ENCODE data around the gene NREP.

NREP gene

GRCh38 chr5:111805071-111805470, 48.1 kb upstream of the NREP start:
- DNase-seq (ENCODE audit: low read depth in 1 of 2, low spot score in 1 of 2) = no peak
- H3K27ac ChIP-seq (replicated peaks) = no peak overlapping the region
- TF ChIP-seq SPI1 (IDR thresholded peaks at IDR 0.05; ENCODE audit: borderline replicate concordance, low read depth) (no peak), REST (IDR thresholded peaks at IDR 0.05; ENCODE audit: insufficient replicate concordance, low read depth) (no peak), CTCF (IDR thresholded peaks at IDR 0.05; ENCODE audit: insufficient read depth, low read length) (no peak)

GRCh38 chr5:111800351-111800750, 43.4 kb upstream of the NREP start:
- Histone ChIP-seq H3K4me3 (replicated peaks; ENCODE audit: insufficient read depth, low read length) (no peak overlapping the region), H3K27ac (replicated peaks) (no peak overlapping the region), H3K27me3 (ENCODE audit: insufficient read depth, poor library complexity, severe bottlenecking) (no peaks in the 10 kb centered on the region)
- DNase-seq (ENCODE audit: low read depth in 1 of 2, low spot score in 1 of 2) = no peak
- TF ChIP-seq CTCF (IDR thresholded peaks at IDR 0.05; ENCODE audit: insufficient read depth, low read length) = no peak

More at GRCh38 chr5:111805071-111805470, 48.1 kb upstream of the NREP start:
- Histone ChIP-seq H3K27me3 (ENCODE audit: insufficient read depth, poor library complexity, severe bottlenecking) (no peaks in the 10 kb centered on the region), H3K4me3 (replicated peaks; ENCODE audit: insufficient read depth, low read length) (no peak overlapping the region)

- TF ChIP-seq REST (IDR thresholded peaks at IDR 0.05; ENCODE audit: insufficient replicate concordance, low read depth) (no peak), SPI1 (IDR thresholded peaks at IDR 0.05; ENCODE audit: borderline replicate concordance, low read depth) (no peak), GABPA (IDR thresholded peaks at IDR 0.05; ENCODE audit: low read depth) (no peak)
- Histone ChIP-seq H3K27me3 (ENCODE audit: insufficient read depth, poor library complexity, severe bottlenecking) (no peaks in the 10 kb centered on the region), H3K27ac (replicated peaks) (no peak overlapping the region), H3K4me3 (replicated peaks; ENCODE audit: insufficient read depth, low read length) (no peak overlapping the region)
- DNase-seq (ENCODE audit: low read depth in 1 of 2, low spot score in 1 of 2) = no peak
Measured at GRCh38 chr5:111795142-111795541, 38.1 kb upstream of the NREP start.

- no peak for DNase-seq (ENCODE audit: low read depth in 1 of 2, low spot score in 1 of 2)
- TF ChIP-seq GABPA (IDR thresholded peaks at IDR 0.05; ENCODE audit: low read depth) = no peak
- no peak for TF ChIP-seq SPI1 (IDR thresholded peaks at IDR 0.05; ENCODE audit: borderline replicate concordance, low read depth)
- Histone ChIP-seq H3K4me3 (replicated peaks; ENCODE audit: insufficient read depth, low read length) (no peak overlapping the region), H3K27me3 (ENCODE audit: insufficient read depth, poor library complexity, severe bottlenecking) (no peaks in the 10 kb centered on the region), H3K27ac (replicated peaks) (no peak overlapping the region)
Measured at GRCh38 chr5:111792471-111793058, 35.6 kb upstream of the NREP start.

- no peak for DNase-seq (ENCODE audit: low read depth in 1 of 2, low spot score in 1 of 2)
- Histone ChIP-seq H3K4me3 (replicated peaks; ENCODE audit: insufficient read depth, low read length) (no peak overlapping the region), H3K27me3 (ENCODE audit: insufficient read depth, poor library complexity, severe bottlenecking) (no peaks in the 10 kb centered on the region), H3K27ac (replicated peaks) (no peak overlapping the region)
- no peak for TF ChIP-seq CTCF (IDR thresholded peaks at IDR 0.05; ENCODE audit: insufficient read depth, low read length)
- TF ChIP-seq SPI1 (IDR thresholded peaks at IDR 0.05; ENCODE audit: borderline replicate concordance, low read depth) = no peak
- TF ChIP-seq POLR2AphosphoS5 (IDR thresholded peaks at IDR 0.05; ENCODE audit: low read depth) = no peak
- TF ChIP-seq GABPA (IDR thresholded peaks at IDR 0.05; ENCODE audit: low read depth) = no peak
- no peak for TF ChIP-seq REST (IDR thresholded peaks at IDR 0.05; ENCODE audit: insufficient replicate concordance, low read depth)
Measured at GRCh38 chr5:111790295-111790694, 33.3 kb upstream of the NREP start.

Data from HL-60 (cell line).